SK-N-SH treated with all-trans-retinoic acid at 6 μM for 48 hours (cell line): Measurements from ENCODE around the gene PIP4K2B.

Experiments used
- ARNTL ChIP-seq: fragments of 450-650 bp; formaldehyde crosslinking; IDR thresholded peaks from 2 replicates; pipeline ENCODE4 v1.5.0; 2020; ENCODE audit warnings: low read depth, mild to moderate bottlenecking, moderate library complexity, borderline replicate concordance
- BACH2 ChIP-seq: fragments of 250-450 bp; sonication (Bioruptor Pico); IDR thresholded peaks from 2 replicates; pipeline ENCODE4 v1.9.0; 2021; ENCODE audit warnings: mild to moderate bottlenecking, borderline replicate concordance
- CREB5 ChIP-seq: fragments of 250-450 bp; sonication (Bioruptor Pico); IDR thresholded peaks from 2 replicates; pipeline ENCODE4 v1.5.1; 2020; ENCODE audit warnings: low read depth, mild to moderate bottlenecking, moderate library complexity
- RARB ChIP-seq: fragments of 250-450 bp; sonication (Bioruptor Pico); IDR thresholded peaks from 2 replicates; pipeline ENCODE4 v1.8.0; 2021; ENCODE audit warnings: mild to moderate bottlenecking, moderate library complexity
- SNAI2 ChIP-seq: fragments of 250-450 bp; sonication (Bioruptor Pico); IDR thresholded peaks from 2 replicates; pipeline ENCODE4 v1.5.0; 2020; ENCODE audit warnings: mild to moderate bottlenecking, moderate library complexity
- ZFP3 ChIP-seq: fragments of 250-450 bp; sonication (Bioruptor Pico); IDR thresholded peaks from 2 replicates; pipeline ENCODE4 v1.5.0; 2020; ENCODE audit warnings: mild to moderate bottlenecking, moderate library complexity
- TF ChIP-seq, protein P1 (sequence below): fragments of 250-450 bp; sonication (Bioruptor Pico); IDR thresholded peaks from 2 replicates; pipeline ENCODE4 v1.5.0; 2020; ENCODE audit warnings: mild to moderate bottlenecking, moderate library complexity

DNA sequence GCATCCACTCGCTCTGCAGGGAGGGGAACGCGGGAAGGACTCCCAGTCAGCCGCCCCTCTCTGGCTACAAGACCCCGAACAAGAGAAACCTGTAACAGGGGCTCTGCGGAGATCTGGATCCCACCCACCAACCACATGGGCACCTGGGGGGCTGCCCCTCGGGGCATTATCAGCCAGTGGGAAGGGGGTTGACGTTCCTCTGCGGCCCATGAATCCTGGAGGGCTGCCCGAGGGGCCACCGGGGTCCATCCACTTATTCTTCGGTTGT is 49.4 kb downstream of the PIP4K2B start:
- no peak for TF ChIP-seq ARNTL (CRISPR knock-in tag)
- TF ChIP-seq, protein P1, sequence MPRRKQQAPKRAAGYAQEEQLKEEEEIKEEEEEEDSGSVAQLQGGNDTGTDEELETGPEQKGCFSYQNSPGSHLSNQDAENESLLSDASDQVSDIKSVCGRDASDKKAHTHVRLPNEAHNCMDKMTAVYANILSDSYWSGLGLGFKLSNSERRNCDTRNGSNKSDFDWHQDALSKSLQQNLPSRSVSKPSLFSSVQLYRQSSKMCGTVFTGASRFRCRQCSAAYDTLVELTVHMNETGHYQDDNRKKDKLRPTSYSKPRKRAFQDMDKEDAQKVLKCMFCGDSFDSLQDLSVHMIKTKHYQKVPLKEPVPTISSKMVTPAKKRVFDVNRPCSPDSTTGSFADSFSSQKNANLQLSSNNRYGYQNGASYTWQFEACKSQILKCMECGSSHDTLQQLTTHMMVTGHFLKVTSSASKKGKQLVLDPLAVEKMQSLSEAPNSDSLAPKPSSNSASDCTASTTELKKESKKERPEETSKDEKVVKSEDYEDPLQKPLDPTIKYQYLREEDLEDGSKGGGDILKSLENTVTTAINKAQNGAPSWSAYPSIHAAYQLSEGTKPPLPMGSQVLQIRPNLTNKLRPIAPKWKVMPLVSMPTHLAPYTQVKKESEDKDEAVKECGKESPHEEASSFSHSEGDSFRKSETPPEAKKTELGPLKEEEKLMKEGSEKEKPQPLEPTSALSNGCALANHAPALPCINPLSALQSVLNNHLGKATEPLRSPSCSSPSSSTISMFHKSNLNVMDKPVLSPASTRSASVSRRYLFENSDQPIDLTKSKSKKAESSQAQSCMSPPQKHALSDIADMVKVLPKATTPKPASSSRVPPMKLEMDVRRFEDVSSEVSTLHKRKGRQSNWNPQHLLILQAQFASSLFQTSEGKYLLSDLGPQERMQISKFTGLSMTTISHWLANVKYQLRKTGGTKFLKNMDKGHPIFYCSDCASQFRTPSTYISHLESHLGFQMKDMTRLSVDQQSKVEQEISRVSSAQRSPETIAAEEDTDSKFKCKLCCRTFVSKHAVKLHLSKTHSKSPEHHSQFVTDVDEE (CRISPR knock-in tag), result no peak
- TF ChIP-seq BACH2 (CRISPR knock-in tag), result no peak
- TF ChIP-seq RARB (CRISPR knock-in tag), result no peak
- no peak for TF ChIP-seq ZFP3 (CRISPR knock-in tag)
- TF ChIP-seq CREB5 (CRISPR knock-in tag), result no peak
- TF ChIP-seq SNAI2 (CRISPR knock-in tag), result no peak
